GM11168 (cell line): ENCODE data around the gene RAB3GAP2.
"Not testable (repeated sequence)": the region's sequence is repeated elsewhere in the genome, so short reads cannot be mapped to it uniquely, and the experiment has no call there.

ENCODE experiments used
- in situ Hi-C: fragments of 300-500 bp; cut with MboI; formaldehyde crosslinking; loops from one replicate; pipeline ENCODE4 v1.12.0; 2022; ENCODE audit warnings: low sequenced_read_pairs; ENCODE audit not compliant: unreplicated experiment

Gene RAB3GAP2

DNA sequence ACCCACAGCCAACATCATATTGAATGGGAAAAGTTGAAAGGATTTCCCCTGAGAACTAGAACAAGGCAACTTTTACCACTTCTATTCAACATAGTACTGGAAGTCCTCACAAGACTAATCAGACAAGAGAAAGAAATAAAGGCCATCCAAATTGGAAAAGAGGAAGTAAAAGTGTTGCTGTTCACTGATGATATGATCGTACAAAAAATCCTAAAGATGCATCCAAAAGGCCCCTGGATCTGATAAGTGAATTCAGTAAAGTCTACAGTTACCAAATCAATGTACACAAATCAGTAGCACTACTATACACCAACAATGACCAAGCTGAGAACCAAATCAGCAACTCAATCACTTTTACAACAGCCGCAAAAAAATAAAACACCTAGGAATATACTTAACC, 28.3 kb downstream of the RAB3GAP2 start:
- in situ Hi-C loops, result no loop called here

DNA sequence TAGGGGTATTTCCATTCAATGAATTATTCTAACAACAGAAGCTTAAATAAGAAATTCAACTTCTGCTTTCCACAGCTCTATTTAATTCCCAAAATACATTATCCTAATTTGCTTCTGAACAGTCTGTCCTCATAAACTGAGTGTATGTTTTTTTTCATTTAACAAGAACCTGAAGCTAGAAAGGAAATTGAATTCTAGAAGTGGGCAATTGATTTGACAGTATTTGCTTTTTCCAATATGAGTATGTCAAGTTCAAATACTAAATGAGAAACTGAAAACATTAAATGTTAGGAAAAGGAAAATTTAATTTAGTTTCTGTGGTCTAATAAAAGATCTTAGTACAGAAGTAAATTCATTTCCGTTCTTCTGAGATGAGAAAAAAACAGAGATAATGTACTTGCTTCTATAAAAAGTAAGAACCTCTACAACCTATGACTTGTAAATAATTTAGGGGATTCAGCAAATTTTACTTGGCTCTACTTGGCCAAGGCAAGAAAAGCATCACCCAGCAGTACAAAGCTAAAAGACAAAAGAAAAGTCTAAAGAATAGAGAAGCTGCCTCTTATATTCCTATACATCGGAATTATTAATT, 31.1 kb downstream of the RAB3GAP2 start:
- in situ Hi-C loops, result no loop called here

DNA sequence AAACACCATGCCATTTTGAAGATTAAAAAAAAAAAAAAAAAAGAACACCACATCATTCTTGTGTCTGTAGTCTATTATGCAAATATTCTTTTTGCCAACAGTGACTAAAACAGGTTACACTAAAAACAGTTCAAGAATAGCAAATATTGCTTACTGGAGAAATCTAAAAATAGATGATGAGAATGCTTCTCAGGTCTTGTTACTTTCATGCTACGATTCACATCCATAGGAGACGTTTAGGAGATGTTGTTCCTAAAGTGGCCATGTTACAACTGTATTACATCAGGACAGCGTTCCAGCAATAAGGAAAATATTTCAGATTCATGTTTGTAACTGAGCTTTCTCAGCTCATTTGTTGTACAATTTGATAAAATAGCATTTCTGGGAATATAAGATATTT, 32.3 kb downstream of the RAB3GAP2 start:
- in situ Hi-C loops, result no loop called here

DNA sequence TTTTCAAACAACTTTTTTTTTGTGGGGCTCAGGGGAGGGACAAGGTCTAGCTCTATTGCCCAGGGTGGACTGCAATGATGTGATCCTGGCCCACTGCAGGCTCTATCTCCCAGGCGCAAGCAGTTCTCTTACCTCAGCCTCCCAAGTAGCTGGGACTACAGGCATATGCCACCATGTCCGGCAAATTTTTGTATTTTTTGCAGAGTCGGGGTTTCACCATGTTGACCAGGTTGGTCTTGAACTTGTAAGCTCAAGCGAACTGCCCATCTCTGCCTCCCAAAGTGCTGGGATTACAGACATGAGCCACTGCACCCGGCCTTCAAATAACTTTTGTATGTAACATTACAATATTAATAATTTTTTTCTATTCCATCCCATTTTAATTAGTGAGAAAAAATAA, 33.0 kb downstream of the RAB3GAP2 start:
- in situ Hi-C loops, result no loop called here

DNA sequence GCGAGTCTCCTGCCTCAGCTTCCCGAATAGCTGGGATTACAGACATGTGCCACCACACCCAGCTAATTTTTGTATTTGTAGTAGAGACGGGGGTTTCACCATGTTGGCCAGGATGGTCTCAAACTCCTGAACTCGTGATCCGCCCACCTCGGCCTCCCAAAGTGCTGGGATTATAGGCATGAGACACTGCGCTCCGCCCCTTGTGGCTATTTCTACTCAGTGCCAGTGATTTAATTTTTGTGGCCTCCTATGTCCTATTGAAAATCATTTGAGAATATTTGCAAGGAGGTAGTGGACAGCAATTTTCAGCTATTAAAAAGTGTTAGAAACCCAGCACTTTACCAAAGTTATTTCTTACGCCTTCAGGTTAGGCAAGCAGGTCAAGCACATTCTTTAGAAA, 36.0 kb downstream of the RAB3GAP2 start:
- in situ Hi-C loops, result not testable (repeated sequence)

DNA sequence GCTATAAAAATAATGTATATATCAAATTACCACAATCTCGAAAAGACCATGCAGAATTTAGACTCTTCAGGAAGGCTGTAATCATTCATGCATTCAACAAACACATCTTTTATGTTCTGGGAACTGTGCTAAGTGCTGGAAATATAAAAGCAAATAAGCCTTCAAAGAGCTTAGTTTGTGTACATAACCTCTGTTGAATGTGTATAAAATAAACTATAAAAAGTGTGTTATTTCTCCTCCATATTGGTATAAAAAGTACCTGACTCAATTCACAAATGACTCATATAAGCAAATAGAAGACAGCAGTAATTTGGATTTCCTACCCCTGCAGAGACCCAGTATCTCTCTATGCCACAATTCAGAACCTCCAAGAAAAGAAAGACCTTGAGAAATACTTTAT, 36.8 kb downstream of the RAB3GAP2 start:
- in situ Hi-C loops, result no loop called here

- in situ Hi-C loops, result no loop called here
Observed at GRCh38 chr1:220233927-220234326, 38.3 kb downstream of the RAB3GAP2 start.

DNA sequence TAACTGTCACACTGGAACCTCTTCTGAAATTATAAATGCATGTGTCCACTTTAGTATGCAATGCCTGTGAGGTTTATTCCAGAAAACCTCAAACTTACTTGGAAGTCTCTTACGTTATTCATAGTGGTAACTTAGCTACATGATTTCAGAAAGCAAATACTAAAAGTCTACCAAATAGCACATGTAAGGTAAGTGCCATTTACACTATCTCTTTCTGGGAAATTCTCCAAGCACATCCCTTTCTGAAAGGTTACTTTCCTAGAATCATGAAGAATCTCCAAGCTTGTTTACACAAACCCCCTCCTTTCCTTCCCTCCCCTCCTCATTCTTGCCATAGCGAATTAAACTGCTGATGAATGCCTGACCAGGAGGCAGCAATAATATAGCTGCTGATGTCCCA, 42.5 kb downstream of the RAB3GAP2 start:
- in situ Hi-C loops, result loop anchor here (5.0 kb wide), 1 partner anchor 53 kb away; no protein-coding TSS in a partner anchor

- in situ Hi-C loops, result loop anchor here (5.0 kb wide), 1 partner anchor 55 kb away; no protein-coding TSS in a partner anchor
Observed at GRCh38 chr1:220227393-220227792, 44.9 kb downstream of the RAB3GAP2 start.

GRCh38 chr1:220226752-220227151, 45.5 kb downstream of the RAB3GAP2 start:
- in situ Hi-C loops, result loop anchor here (5.0 kb wide), 1 partner anchor 56 kb away; no protein-coding TSS in a partner anchor

DNA sequence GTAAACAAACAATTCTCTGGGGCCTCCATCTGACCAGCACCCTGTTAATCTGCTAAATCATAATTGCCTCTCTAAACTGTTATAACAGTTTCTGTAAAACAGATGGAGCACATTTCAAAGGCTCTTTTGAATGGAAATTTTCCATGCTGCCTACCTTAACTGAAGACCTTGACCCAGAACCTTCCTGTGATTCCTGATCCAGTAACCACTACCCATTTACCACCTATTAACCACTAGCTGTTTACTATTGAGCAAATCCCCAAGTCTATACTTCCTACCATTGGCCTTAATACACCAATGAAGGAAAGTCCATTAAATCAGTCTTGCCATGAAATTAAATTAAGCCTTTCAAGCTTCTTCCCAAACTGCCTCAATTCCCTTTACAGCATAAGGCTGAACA, 46.3 kb downstream of the RAB3GAP2 start:
- in situ Hi-C loops, result loop anchor here (5.0 kb wide), 1 partner anchor 56 kb away; no protein-coding TSS in a partner anchor

- in situ Hi-C loops, result loop anchor here (5.0 kb wide), 1 partner anchor 58 kb away; no protein-coding TSS in a partner anchor
Observed at GRCh38 chr1:220224611-220225124, 47.6 kb downstream of the RAB3GAP2 start.

DNA sequence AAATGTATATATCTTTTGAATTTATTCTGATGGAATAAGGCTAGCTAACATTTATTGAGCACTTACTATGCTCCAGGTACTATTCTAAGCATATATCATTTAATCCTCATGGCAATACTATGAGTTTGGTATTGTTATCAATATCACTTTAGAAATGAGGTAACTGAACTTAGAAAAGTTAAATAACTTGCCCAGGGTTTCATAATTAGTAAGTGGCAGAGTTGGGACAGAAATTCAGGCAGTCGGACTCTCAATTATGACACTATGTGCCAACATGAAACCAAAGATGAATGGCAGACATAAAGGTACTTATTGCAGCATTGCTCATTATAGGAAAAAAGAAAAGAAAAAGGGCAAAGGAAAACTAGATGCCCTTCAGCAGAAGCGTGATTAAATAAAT, 48.2 kb downstream of the RAB3GAP2 start:
- in situ Hi-C loops, result no loop called here

DNA sequence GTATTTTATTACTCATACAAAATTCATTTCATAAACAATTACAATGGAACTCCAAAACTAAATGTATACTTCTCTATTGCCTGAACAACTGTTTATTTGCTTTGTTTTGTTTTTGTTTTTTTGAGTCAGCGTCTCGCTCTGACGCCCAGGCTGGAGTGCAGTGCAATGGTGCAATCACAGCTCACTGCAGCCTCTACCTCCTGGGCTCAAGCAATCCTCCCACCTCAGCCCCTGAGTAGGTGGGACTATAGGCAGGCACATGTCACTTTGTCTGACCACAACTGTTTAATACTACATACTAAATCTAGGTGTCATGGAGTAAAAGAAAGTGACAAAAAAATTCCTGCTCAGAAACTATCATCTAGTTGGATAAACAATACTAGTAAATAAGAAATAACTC, 49.3 kb downstream of the RAB3GAP2 start:
- in situ Hi-C loops, result no loop called here

GRCh38 chr1:220221670-220222069, 50.6 kb downstream of the RAB3GAP2 start:
- in situ Hi-C loops, result no loop called here

- in situ Hi-C loops, result no loop called here
Observed at GRCh38 chr1:220221269-220221668, 51.0 kb downstream of the RAB3GAP2 start.

DNA sequence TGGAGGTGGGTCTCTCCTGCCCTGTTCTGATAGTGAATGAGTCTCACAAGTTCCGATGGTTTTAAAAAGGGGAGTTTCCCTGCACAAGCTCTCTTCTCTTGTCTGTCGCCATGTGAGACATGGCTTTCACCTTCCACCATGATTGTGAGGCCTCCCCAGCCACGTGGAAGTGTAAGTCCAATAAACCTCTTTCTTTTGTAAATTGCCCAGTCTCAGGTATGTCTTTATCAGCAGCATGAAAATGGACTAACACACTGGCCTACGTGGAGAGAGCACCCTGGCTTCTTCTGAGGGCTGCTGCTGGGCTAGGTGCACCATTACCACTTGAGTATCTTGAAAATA, 51.6 kb downstream of the RAB3GAP2 start:
- in situ Hi-C loops, result not testable (repeated sequence)

- in situ Hi-C loops, result no loop called here
Observed at GRCh38 chr1:220219865-220220698, 52.2 kb downstream of the RAB3GAP2 start.

GRCh38 chr1:220219136-220219442, 53.2 kb downstream of the RAB3GAP2 start:
- in situ Hi-C loops, result no loop called here

- in situ Hi-C loops, result not testable (repeated sequence)
Observed at GRCh38 chr1:220218397-220219135, 53.7 kb downstream of the RAB3GAP2 start.
